CD4-positive, alpha-beta T cell treated with Interleukin-15 for 4 hours (primary cell): ENCODE data around the gene MORN4.
A peak's percentile ranks its signal among the peaks of the same experiment; 100 is the strongest.
"Not testable (repeated sequence)": the region's sequence is repeated elsewhere in the genome, so short reads cannot be mapped to it uniquely, and the experiment has no call there.

Source experiments
- DNase-seq: peaks from one replicate; pipeline ENCODE4 v3.0.0-alpha.2; 2020; ENCODE audit warnings: low spot score

The MORN4 gene

DNA sequence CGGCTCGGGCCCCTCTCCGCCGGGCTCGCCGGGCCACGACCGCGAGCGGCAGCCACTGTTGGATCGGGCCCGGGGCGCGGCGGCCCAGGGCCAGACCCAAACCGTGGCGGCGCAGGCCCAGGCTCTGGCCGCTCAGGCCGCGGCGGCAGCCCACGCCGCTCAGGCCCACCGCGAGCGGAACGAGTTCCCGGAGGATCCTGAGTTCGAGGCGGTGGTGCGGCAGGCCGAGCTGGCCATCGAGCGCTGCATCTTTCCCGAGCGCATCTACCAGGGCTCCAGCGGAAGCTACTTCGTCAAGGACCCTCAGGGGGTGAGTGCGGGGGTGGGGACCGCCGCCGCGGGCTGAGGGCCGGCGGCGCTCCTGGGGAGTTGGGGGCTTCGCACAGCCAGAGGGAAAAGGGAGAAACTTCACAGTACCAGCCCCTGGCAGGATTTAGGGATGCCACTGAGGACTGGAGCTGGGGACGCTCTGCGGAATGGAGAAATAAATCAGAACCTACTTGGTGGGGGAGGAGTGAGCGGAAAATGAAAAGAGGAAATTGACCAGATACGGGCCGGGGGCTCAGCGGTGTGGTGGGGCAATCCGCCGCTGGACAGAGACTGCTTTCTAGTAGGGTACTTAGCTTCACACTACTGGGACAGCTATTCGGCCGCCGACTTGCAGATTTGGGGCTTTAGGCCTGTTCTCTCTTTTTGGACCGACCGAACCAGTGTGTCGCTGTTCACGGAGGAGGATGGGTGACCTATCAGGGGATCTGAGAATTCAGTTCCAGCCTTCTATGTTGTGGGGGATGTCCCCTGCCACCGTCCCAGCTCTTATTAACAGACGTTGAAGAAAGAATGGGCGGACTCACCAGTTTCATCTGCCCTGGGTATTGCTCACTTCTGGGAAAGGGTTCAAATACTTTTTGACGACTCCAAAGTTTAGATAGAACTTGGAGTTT, 7.8 kb upstream of the MORN4 start:
- DNase-seq: no peak

DNA sequence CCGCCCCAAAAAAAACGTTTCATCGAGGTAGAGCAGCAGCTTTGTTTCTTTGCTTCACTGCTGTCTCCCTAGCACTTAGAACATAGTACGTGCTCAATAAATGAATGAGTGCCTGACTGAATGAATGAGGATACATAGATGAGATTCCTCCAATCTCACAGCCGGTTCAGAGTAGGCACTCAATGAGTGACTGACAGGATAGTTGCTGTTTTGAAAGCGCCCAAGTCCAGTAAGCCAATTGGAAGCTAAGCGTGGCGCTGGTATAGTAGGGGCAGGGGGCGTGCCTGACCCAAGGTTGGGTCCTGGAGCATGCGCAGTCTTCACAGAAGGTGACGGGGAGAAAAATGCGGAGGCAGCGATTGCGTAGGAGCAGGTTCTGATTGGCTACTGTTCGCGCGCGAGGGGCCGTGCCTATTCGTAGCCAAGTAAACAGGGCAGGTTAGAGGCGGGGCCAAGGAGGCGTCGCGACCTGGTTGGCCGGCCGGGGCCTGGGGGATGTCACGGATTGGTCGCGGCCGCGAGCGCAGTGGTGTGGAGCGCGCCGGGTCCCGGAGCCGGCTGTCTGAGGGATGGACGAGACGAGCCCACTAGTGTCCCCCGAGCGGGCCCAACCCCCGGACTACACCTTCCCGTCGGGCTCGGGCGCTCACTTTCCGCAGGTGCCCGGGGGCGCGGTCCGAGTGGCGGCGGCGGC, 7.0 kb upstream of the MORN4 start, which contains the start of gene PI4K2A:
Gene PI4K2A (plus strand): TSS at position 498 of the 694 bp plus-strand sequence. CDS start 72 bp downstream, at position 570.
- DNase-seq: peak; percentile 99

DNA sequence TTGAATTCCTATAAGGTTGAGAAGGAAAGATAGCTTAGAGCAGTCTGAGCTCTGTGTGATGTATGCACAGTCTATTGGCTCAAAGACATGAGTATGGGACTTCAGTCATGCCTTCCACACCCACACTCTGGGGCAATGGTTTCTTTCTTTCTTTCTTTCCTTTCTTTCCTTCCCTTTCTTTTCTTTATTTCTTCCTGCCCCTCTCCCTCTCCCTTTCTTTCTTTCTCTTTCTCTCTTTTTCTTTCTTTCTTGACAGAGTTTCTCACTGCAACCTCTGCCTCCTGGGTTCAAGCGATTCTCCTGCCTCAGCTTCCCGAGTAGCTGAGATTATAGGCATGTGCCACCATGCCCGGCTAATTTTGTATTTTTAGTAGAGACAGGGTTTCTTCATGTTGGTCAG, 5.8 kb upstream of the MORN4 start:
- not testable (repeated sequence) for DNase-seq

DNA sequence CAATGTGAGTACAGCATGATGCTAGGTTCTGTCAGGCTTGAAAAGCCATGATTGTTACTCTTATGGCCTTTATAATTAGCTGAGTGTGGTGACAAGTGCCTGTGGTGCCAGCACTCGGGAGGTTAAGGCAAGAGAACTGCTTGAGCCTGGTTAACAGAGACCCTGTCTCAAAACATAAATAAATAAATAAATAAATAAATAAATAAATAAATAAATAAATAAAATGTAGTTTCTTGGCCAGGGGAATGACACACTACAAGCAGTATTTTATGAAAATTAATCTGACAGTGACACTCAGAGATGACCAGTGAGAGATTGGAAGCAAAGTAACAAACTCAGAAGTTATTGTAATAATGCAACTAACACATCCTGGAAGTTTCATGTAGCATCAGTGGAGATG, 2.3 kb upstream of the MORN4 start:
- no peak for DNase-seq

DNA sequence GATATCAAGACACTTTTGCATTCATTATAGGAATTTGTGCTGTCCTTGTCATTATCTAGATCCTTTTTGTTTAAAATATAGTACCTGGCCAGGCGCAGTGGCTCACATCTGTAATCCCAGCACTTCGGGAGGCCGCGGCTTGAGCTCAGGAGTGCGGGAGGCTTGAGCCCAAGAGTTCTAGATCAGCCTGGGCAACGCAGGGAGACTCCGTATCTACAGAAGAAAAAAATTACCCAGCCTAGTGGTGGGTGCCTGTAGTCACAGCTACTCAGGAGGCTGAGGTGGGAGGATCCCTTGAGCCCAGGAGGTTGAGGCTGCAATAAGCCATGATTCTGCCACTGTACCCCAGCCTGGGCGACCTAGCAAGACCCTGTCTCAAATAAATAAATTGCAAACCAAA, 621 bp upstream of the MORN4 start:
- peak; percentile 17 for DNase-seq

DNA sequence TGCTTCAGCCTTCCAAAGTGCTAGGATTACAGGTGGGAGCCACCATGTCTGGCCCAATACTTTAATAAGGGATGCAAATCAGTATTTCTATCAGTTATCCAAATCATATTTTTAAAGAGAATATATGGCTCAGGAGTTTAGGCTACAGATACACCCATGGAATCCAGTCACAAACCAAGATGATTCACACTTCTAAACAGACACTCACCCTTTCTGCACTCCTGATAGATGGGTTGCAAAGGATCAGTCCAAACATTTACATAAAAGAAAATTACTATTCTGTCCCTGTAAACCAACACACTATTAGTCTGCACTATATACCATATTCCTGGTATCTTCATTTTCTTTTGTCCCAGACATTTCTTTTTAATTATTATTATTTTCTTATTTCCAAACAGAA, 2.2 kb downstream of the MORN4 start:
- no peak for DNase-seq

DNA sequence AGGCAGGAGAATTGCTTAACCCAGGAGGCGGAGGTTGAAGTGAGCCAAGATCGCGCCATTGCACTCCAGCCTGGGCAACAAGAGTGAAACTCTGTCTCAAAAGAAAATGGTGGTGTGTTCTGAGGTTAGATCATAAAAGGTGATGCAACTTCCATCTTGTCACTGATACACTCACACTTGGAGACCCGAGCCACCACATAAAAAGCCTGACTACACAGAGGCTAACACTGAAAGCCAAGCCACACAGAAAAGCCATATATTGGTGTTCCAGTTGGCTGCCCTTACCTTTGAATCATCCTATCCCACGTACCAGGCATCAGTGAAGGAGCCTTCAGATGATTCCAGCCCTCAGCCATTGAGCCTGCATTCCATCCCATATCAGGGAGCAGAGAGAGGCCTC, 4.0 kb downstream of the MORN4 start:
- no peak for DNase-seq

DNA sequence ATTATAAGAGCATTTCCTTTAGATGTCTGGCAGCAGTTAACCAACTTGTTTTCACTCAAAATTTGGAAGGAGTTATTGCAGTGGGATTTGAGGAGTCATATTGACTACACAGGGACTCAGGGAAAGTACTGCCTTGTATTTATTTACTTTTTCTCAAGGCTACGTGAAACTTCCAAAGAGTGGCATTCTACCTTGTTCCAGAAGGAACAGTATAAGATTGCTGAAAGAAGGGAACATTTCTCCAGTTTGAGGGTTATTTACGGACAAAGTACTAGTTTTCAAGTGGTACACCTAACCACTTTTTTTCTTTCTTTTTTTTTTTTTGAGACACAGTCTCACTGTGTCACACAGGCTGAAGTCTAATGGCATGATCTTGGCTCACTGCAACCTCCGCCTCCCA, 5.1 kb downstream of the MORN4 start:
- DNase-seq: no peak

DNA sequence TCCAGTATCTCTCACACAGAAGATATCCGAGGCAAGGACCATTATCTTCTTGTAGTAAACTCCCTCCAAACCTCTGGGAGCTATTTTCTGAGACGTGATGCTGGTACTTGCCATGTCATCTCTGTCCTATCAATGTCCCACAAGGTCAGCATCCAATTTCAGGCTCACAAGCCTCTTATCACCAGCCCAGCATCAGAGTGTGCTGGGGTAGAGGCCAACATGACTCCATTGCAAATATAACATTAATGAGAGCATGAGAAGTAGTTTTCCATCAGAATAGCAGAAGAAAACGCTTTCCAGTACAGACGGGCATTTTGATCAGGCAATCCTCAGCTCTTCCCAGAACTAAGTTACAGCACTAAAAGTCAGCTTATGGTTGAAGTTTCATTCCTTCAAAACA, 5.6 kb downstream of the MORN4 start:
- no peak for DNase-seq

DNA sequence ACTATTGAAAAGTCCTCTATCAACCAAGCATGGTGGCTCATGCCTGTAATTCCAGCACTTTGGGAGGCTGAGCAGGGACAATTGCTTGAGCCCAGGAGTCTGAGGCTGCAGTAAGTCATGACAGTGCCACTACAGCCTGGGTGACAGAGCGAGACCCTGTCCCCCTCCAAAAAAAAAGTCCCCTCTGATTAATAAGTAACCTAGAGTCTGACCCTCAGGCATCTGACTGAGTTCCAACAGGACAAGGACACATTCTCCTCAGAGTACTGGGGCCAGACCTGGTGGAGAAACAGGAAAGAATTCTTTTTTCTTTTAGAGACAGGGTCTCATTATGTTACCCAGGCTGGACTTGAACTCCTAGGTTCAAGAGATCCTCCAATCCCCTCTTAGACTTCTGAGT, 10.0 kb downstream of the MORN4 start:
- no peak for DNase-seq

DNA sequence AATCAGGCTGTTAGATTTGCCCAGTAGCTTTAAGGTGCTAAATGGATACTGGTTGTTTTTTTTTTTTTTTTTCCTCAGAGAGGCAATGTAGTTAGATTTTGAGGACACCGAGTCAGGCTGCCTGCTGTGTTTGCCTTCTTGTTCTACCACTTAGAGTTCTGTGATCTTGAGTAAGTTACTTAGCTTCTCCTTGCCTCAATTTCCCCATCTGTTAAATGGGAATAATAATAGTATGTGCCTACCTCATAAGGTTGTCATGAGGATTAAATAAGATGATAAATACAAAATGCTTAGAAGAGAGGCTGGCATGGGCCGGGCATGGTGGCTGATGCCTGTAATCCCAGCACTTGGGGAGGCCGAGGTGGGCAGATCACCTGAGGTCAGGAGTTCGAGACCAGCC, 14.6 kb downstream of the MORN4 start:
- DNase-seq: no peak

DNA sequence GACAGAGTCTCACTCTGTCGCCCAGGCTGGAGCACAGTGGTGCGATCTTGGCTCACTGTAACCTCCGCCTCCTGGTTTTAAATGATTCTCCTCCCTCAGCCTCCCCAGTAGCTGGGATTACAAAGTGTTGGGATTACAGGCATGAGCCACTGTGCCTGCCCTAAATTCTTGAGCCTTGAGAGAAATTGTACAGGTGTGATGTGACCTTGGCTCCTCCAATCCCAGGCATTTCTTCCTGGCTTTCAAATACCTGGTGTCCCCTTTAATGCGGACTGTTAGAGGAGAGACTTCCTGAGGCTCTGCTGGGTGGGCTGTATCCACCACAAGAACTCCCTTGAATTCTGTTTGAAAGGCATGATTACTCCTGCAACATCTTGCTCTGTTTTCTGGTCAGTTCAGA, 15.0 kb downstream of the MORN4 start:
- DNase-seq: no peak

DNA sequence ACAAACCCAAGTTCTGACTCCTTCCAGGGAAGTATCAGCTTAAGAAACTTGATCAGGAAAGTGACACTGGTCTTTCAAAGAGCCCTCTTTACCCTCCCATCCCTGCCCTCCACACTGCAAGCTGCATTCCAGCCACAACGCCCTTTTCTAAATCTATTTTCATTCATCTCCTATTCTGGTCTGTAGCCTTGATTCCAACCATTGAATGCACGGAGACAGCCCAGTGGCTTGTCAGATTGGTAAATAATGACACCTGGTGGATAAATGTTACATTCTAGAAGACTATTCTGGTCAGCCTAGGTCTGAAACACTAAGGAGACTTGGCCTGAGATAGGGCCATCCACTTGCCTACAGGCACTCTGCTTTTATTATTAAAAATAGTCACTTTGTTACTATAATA, 20.9 kb downstream of the MORN4 start:
- DNase-seq: no peak

DNA sequence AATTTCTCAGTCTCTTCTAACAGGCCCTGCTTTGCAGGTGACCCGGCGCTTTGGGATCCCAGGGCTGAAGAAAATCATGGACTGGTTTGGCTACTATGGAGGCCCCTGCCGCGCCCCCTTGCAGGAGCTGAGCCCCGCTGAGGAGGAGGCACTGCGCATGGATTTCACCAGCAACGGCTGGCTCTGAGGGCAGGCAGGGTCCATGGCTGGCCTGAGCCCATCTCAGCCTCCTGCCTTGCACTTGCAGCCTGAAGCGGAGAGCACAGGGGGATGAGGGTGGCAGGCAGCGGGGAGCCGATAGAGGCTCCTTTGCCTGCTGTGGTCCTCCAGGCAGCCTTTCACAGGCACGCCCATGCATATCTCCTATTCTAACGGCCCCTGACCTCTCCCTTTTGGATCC, 21.8 kb downstream of the MORN4 start:
- no peak for DNase-seq

DNA sequence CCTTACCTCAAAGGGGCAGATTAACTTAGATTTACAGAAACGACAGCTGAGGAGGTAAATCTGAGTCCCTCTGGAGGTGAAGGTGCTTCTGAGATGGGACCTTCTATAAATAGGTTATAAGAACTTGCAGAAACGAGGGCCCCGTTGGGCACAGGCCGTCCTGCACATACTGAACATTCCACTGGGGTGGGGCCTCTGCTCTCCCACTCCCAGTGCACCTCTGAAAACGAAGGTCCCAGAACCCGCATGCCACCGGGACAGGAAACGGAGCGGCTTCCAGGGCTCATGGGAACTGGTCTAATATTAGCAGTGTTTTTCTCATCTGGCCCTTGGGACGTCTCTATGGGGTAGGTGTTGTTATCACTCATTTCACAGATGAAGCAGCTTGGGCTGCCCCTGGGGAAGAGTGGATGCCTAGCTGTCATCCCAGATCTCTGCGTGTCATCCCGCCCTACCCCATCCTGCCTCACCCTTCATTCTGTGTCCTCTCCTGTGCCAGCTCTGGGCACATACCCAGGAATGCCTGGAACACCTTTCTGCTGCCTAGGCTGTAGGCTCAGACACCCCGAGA, 24.2 kb downstream of the MORN4 start:
- no peak for DNase-seq

DNA sequence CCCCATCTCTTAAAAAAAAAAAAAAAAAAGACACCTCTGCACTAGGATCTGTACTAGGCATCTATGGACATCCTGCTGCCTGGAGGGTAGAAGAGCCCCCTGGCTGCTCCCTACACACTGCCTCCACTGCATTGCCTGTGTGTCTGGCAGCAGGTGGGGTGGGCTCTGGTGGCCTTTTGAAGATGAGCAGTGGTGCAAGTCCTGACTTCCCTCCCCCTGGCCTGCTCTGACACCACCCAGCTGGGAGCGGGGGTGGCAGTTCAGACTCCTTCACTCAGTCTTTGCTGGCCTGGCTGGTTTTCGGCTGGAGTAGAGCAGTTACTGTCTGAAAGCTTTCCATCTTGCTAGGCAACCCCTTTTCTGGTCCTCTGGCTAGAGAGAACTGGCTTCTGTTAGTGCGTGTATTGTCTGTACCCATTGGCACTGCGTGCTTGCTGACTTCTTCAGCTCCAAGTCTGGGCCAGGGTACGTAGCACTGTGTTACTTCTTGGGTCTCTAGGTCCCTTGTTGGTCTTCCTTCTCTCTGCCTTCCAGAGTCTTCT, 26.1 kb downstream of the MORN4 start:
- DNase-seq: no peak

DNA sequence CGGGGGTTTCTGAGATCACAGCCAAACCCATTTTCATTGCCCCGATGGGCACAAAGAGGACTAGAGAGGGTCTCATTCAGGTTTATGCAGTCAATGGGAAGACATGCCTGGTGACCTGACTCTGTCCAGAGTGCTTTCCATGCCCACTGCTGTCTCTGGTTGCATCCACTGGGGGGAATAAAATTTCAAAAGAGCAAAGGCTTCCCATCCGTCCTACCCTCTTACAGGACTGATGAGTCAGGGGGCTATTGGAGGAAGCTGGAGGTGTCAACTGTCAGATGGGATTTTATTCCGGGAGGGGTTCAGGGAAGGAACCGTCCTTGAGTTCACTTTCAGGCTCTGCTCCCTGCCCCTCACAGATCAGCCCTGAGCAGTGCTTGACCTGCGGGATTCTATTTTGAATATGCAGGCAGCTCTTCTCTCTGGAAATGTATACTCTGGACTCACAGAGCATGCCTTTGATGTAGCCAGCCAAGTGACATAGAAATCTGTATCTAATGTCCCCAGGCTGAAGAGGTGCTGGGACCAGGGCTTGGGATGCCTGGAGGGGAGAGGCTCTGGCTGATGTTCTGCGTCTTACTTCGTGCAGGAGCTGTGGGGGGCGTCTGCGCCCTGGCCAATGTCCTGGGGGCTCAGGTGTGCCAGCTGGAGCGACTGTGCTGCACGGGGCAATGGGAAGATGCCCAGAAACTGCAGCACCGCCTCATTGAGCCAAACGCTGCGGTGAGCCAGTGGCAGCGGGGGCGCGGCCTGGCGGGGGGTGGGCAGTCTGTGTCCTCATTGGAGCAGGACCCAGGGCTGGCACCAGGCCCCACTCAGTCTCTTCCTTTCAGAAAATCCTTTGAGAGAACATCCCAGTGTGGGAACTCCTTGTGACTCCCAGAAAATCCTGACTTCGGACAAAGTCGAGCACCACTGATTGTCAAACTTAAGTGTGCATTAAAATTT, 31.8 kb downstream of the MORN4 start:
- DNase-seq: no peak

DNA sequence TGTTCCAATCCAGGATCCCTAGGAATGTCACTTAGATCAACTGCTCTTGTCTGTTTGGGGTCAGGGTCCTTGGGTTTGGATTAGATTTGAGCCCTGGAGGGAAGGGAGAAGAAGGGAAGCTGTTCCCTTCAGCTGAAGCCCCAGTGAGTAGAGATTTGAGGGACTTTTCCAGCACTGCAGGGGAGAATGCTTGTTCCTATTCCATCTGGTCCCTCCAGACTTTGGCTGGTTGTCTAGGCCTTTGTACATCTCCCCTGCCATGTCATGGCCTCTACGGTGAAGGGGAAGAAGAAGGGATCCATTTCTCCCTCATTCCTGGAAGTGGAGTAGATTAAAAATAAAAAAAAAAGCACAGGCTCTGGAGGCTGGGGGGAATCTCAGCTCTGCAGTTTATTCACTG, 32.7 kb downstream of the MORN4 start:
- no peak for DNase-seq

DNA sequence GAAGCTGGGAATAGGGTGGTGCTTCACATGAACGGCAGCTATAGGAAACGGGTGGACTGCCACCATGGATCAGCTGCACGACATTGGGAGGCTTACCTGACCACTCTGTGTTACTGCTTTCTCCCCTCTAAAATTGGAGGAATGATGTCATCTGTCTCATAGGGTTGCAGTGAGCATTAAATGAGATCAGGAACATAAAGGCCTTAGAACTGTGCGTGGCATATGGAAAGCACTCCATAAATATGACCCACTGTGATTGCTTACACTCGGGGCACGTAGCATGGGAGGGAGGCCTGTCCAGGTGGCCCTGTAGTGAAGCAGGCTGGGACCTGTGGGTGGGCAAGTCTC, 34.1 kb downstream of the MORN4 start:
- no peak for DNase-seq

DNA sequence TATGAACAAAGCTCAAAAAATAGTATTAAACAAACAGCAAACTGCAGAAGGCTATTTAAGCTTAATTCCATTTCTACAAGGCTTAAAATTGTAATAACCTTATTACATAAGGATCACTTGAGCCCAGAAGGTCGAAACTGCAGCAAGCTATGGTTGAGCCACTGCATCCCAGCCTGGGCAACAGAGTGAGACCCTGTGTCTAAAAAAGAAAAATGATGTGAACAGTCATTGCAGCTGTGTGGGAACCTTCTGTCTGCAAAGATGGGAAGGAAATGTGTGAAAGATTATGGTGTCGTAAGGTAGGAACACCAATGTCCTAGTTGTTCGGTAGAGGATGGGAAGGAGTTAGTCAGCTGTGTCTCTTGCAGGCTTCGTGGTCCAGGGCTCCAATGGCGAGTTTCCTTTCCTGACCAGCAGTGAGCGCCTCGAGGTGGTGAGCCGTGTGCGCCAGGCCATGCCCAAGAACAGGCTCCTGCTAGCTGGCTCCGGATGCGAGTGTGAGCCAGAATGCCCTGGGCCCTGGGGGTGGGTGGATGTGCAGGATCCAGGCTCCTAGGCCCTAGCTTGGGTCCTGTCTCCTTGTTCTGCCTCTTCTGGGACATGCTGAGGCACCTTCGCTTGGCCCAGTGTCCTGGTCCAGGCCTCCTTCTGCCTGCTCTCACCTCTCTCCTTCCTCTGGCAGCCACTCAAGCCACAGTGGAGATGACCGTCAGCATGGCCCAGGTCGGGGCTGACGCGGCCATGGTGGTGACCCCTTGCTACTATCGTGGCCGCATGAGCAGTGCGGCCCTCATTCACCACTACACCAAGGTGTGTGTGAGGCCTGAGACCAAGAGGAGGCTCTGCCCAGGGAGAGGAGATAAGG, 34.7 kb downstream of the MORN4 start:
- DNase-seq: no peak

DNA sequence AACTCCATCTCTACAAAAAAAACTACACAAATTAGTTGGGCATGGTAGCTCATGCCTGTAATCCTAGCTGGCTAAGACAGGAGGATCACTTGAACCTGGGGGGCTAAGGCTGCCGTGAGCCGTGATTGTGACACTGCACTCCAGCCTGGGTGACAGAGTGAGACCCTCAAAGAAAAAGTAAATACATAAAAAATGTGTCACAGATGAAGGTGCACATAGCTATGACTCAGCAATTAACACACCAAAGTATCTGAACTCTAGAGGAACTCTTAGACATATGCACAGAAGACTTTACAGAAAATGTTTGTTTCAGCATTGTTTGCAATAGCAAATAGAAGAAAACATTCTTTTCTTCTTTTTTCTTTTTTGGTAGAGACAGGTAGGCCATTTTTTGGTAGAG, 35.5 kb downstream of the MORN4 start:
- DNase-seq: no peak
